H1 (cell line): Measurements from ENCODE around the gene SYT17. TPM values are rescaled to one million over a fixed set of nuclear protein-coding genes. Genes with fewer than 3 reads are reported as not detected.

ENCODE experiments used
- CHD7 ChIP-seq: fragments of 300-600 bp; sonication (generic); IDR thresholded peaks from 2 replicates; pipeline ENCODE4 v1.7.1; 2012; ENCODE audit warnings: low read length, moderate library complexity, mild to moderate bottlenecking, inconsistent platforms; ENCODE audit not compliant: insufficient replicate concordance
- CTBP2 ChIP-seq: IDR thresholded peaks from 2 replicates; pipeline ENCODE4 v1.7.0; 2011; ENCODE audit warnings: borderline replicate concordance, mild to moderate bottlenecking, moderate library complexity, mixed read lengths, low read length; ENCODE audit not compliant: insufficient read depth, insufficient read length
- GTF2F1 ChIP-seq: IDR thresholded peaks from 2 replicates; pipeline ENCODE4 v1.6.1; 2012; ENCODE audit warnings: low read depth, low read length, improper control_type of control experiment, borderline replicate concordance
- MAX ChIP-seq: IDR thresholded peaks from 2 replicates; pipeline ENCODE4 v1.6.1; 2012; ENCODE audit warnings: inconsistent platforms
- RBBP5 ChIP-seq: IDR thresholded peaks from 2 replicates; pipeline ENCODE4 v1.7.1; 2012; ENCODE audit warnings: low read depth, mild to moderate bottlenecking, inconsistent platforms, low read length, moderate library complexity, borderline replicate concordance
- RNF2 ChIP-seq: fragments of 200-900, 300-1000 bp; sonication (generic); IDR thresholded peaks from 2 replicates; pipeline ENCODE4 v1.7.1; 2016; ENCODE audit warnings: borderline replicate concordance, low read depth, mild to moderate bottlenecking, antibody characterized with exemption, low read length; ENCODE audit not compliant: poor library complexity, severe bottlenecking; ENCODE audit errors: missing control alignments
- SUZ12 ChIP-seq: fragments of 200-600 bp; sonication (generic); IDR thresholded peaks from 2 replicates; pipeline ENCODE4 v1.6.1; 2012; ENCODE audit warnings: mild to moderate bottlenecking, inconsistent platforms, low read length, moderate library complexity, mixed read lengths
- polyA plus RNA-seq, 7 experiments: library from polyadenylated mRNA; depleted of rRNA in 3 of 7; stranded (reverse) in 5 of 7; unstranded in 2 of 7; fragments of >200 nt in 5 of 7; fragments of 200-250 nt in 2 of 7; gene quantifications; 1 replicate in 5 of 7; 2 replicates in 1 of 7; 4 replicates in 1 of 7; pipeline versions ENCODE4 v1.2.1 to v1.2.3, GENCODE V29; 2011 to 2013; ENCODE audit warnings: missing spikeins in 2 of 7, mixed read lengths in 2 of 7
- total RNA-seq: library from RNA; stranded (reverse); fragmentation: NEBNext Ultra II Directional; extraction: Animal tissue kit (Norgen Biotek cat#: 25700); gene quantifications from 2 replicates; pipeline ENCODE4 v1.2.1, GENCODE V29; 2021
- TF ChIP-seq, protein P1 (sequence below): IDR thresholded peaks from 2 replicates; pipeline ENCODE4 v1.6.1; 2011; ENCODE audit warnings: low read depth, mild to moderate bottlenecking, low read length; ENCODE audit not compliant: insufficient read depth

SYT17 gene
- total and polyA plus RNA-seq, 2 of the 8 experiments (the other 6 are each of a cell fraction or from before 2014, with no cell fraction given) = 5.8 to 18.1 TPM

GRCh38 chr16:19170043-19170655 is 2.1 kb downstream of the SYT17 start (continued):
- TF ChIP-seq, protein P1, sequence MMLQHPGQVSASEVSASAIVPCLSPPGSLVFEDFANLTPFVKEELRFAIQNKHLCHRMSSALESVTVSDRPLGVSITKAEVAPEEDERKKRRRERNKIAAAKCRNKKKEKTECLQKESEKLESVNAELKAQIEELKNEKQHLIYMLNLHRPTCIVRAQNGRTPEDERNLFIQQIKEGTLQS = no peak
- no peak for TF ChIP-seq SUZ12
- TF ChIP-seq MAX = no peak
- TF ChIP-seq RBBP5 = no peak
- TF ChIP-seq CHD7 = no peak
- TF ChIP-seq RNF2 = no peak
- no peak for TF ChIP-seq GTF2F1
- no peak for TF ChIP-seq CTBP2
